IMR-90 (cell line): Measurements from ENCODE around the gene TNRC6B. TPM values are rescaled to one million over a fixed set of nuclear protein-coding genes. Genes with fewer than 3 reads are reported as not detected.

Experiments
- ATAC-seq: fragments of 200-7000 bp; cut with Tn5 transposase; 2 replicates; pipeline ENCODE4 v1.9.1; 2020; ENCODE audit warnings: low read depth, mild to moderate bottlenecking, moderate library complexity
- BruUV-seq: library from RNA; stranded (reverse); fragments of 400-500 nt; replicated peaks from 2 replicates; lab custom pipeline; 2021; lab: Mats Ljungman, UMichigan
- CTCF ChIA-PET: fragments of 300-600 bp; formaldehyde crosslinking; extraction: SDS; loops from one replicate; lab custom pipeline; 2021; ENCODE audit warnings: antibody characterized with exemption; lab: Yijun Ruan, JAX
- POLR2A ChIA-PET: fragments of 300-600 bp; sonication (Branson Sonifier 250); formaldehyde crosslinking; loops from one replicate; lab custom pipeline; 2022; ENCODE audit warnings: antibody characterized with exemption; ENCODE audit not compliant: unreplicated experiment; lab: Charles Lee
- DNase-seq: peaks from one replicate; pipeline ENCODE4 v3.0.0; 2013
- H2AFZ ChIP-seq: replicated peaks from 2 replicates; pipeline ENCODE3; 2013; ENCODE audit warnings: low read length, mild to moderate bottlenecking; ENCODE audit not compliant: poor library complexity
- H2AK5ac ChIP-seq: 2 replicates; pipeline ENCODE4 v1.6.1; 2013; ENCODE audit warnings: low read depth, low read length, inconsistent platforms
- H2AK9ac ChIP-seq: replicated peaks from 2 replicates; pipeline ENCODE3; 2013; ENCODE audit warnings: mild to moderate bottlenecking, low read depth, low read length, moderate library complexity; ENCODE audit not compliant: poor library complexity
- H2BK120ac ChIP-seq: 2 replicates; pipeline ENCODE4 v1.6.1; 2013; ENCODE audit warnings: low read depth, low read length, inconsistent platforms
- H2BK15ac ChIP-seq: 3 replicates; pipeline ENCODE4 v1.6.1; 2013; ENCODE audit warnings: low read depth, low read length, inconsistent platforms
- H2BK20ac ChIP-seq: 2 replicates; pipeline ENCODE4 v1.6.1; 2013; ENCODE audit warnings: low read depth, mild to moderate bottlenecking, inconsistent platforms, low read length, moderate library complexity
- H2BK5ac ChIP-seq: 2 replicates; pipeline ENCODE4 v1.6.1; 2013; ENCODE audit warnings: mild to moderate bottlenecking, low read depth, low read length, inconsistent platforms; ENCODE audit not compliant: poor library complexity, severe bottlenecking
- H3K14ac ChIP-seq: replicated peaks from 2 replicates; pipeline ENCODE4 v1.6.1; 2013; ENCODE audit warnings: low read depth, low read length, inconsistent platforms
- H3K18ac ChIP-seq: 2 replicates; pipeline ENCODE4 v1.6.1; 2013; ENCODE audit warnings: low read depth, low read length, control low read depth
- H3K23ac ChIP-seq: 2 replicates; pipeline ENCODE4 v1.6.1; 2013; ENCODE audit warnings: low read depth, low read length, inconsistent platforms
- H3K27ac ChIP-seq: 2 replicates; pipeline ENCODE4 v1.5.1; 2013; ENCODE audit warnings: mild to moderate bottlenecking, control low read depth, low read length; ENCODE audit not compliant: insufficient read depth
- H3K27me3 ChIP-seq: 2 replicates; pipeline ENCODE4 v1.6.1; 2013; ENCODE audit warnings: low read length; ENCODE audit not compliant: control insufficient read depth, insufficient read depth
- H3K36me3 ChIP-seq: 2 replicates; pipeline ENCODE4 v1.6.1; 2013; ENCODE audit warnings: low read length, mixed read lengths; ENCODE audit not compliant: control insufficient read depth, insufficient read depth
- H3K4ac ChIP-seq: 2 replicates; pipeline ENCODE4 v1.6.1; 2013; ENCODE audit warnings: low read depth, low read length, inconsistent platforms
- H3K4me1 ChIP-seq: 2 replicates; pipeline ENCODE4 v1.6.1; 2013; ENCODE audit warnings: low read length, mixed read lengths; ENCODE audit not compliant: control insufficient read depth, insufficient read depth
- H3K4me2 ChIP-seq: 2 replicates; pipeline ENCODE4 v1.6.1; 2013; ENCODE audit warnings: low read depth, mild to moderate bottlenecking, control low read depth, low read length, moderate library complexity
- H3K4me3 ChIP-seq: 2 replicates; pipeline ENCODE4 v1.5.1; 2013; ENCODE audit warnings: low read depth, mild to moderate bottlenecking, control low read depth, low read length, moderate library complexity; ENCODE audit not compliant: insufficient read depth
- H3K56ac ChIP-seq: 2 replicates; pipeline ENCODE4 v1.6.1; 2013; ENCODE audit warnings: low read length, inconsistent platforms; ENCODE audit not compliant: insufficient read depth; ENCODE audit errors: extremely low read depth
- H3K79me1 ChIP-seq, 2 experiments: 2 replicates each; pipeline ENCODE4 v1.6.1; 2013; ENCODE audit warnings: low read length in 2 of 2, inconsistent platforms in 1 of 2, low read depth in 1 of 2
- H3K9ac ChIP-seq: 2 replicates; pipeline ENCODE4 v1.6.1; 2013; ENCODE audit warnings: low read depth, low read length, control low read depth
- H3K9me1 ChIP-seq: 2 replicates; pipeline ENCODE4 v1.6.1; 2013; ENCODE audit warnings: low read length, inconsistent platforms; ENCODE audit not compliant: insufficient read depth
- H3K9me3 ChIP-seq: 2 replicates; pipeline ENCODE4 v1.6.1; 2013; ENCODE audit warnings: low read length; ENCODE audit not compliant: control insufficient read depth, insufficient read depth
- H4K20me1 ChIP-seq: 2 replicates; pipeline ENCODE4 v1.6.1; 2013; ENCODE audit warnings: low read length, inconsistent platforms; ENCODE audit not compliant: insufficient read depth
- H4K5ac ChIP-seq: 2 replicates; pipeline ENCODE4 v1.6.1; 2013; ENCODE audit warnings: mild to moderate bottlenecking, low read depth, low read length, control low read depth
- H4K8ac ChIP-seq, 2 experiments: 2 replicates each; pipeline ENCODE4 v1.6.1; 2013; ENCODE audit warnings: low read depth in 2 of 2, low read length in 2 of 2, control low read depth in 1 of 2, inconsistent platforms in 1 of 2
- H4K91ac ChIP-seq: 2 replicates; pipeline ENCODE4 v1.6.1; 2013; ENCODE audit warnings: low read depth, low read length, inconsistent platforms; ENCODE audit not compliant: insufficient read depth
- MXI1 ChIP-seq: IDR thresholded peaks from 2 replicates; pipeline ENCODE4 v1.6.1; 2012; ENCODE audit warnings: low read depth, mild to moderate bottlenecking, low read length, moderate library complexity, borderline replicate concordance
- WGBS, 2 experiments: methylation state at CpG; one replicate each; pipeline versions ENCODE4 v1.1.5 to v1.1.7; 2013; ENCODE audit warnings: missing lambda C conversion rate in 2 of 2; ENCODE audit not compliant: insufficient read length in 1 of 2; ENCODE audit errors: extremely low coverage in 2 of 2; 5-methylcytosine and 5-hydroxymethylcytosine counted together
- dilution Hi-C: fragments of 300-500 bp; cut with HindIII; formaldehyde crosslinking; loops from one replicate; pipeline ENCODE4 v1.14.3; 2018; ENCODE audit warnings: low sequenced_read_pairs; ENCODE audit not compliant: unreplicated experiment
- in situ Hi-C: fragments of 300-500 bp; cut with MboI; formaldehyde crosslinking; loops from 3 replicates; pipeline ENCODE4 v1.14.3; 2019; ENCODE audit warnings: low sequenced_read_pairs, inconsistent platforms, mixed read lengths
- intact Hi-C: fragments of 100-400 bp; cut with micrococcal nuclease; formaldehyde crosslinking; loops from 2 replicates; pipeline ENCODE4 v1.10.0; 2022
- polyA plus RNA-seq, 3 experiments: library from polyadenylated mRNA; depleted of rRNA; stranded (reverse); fragments of >200 nt; gene quantifications; 2 replicates each; pipeline ENCODE4 v1.2.3, GENCODE V29; 2012; ENCODE audit warnings: low replicate concordance in 1 of 3
- total RNA-seq: library from RNA; depleted of rRNA; stranded (reverse); fragments of >200 nt; gene quantifications from 2 replicates; pipeline ENCODE4 v1.2.3, GENCODE V29; 2012

Gene TNRC6B
- total and polyA plus RNA-seq, 2 of the 4 experiments (the other 2 are of a cell fraction) = 3.9 to 17.0 TPM

- Histone ChIP-seq H3K56ac (no peak overlapping the region), H3K27ac (no peak overlapping the region), H3K4ac (no peak overlapping the region), H3K9me3 (no peaks in the 10 kb centered on the region), H2BK20ac (no peak overlapping the region), H2BK15ac (no peak overlapping the region), H3K9me1 (peaks cover 14% of the 10 kb centered on the region), H3K23ac (no peak overlapping the region), H3K27me3 (no peaks in the 10 kb centered on the region), H2AFZ (no peak overlapping the region), H4K20me1 (no peaks in the 10 kb centered on the region; the same call in 1 of the 2 replicates), H4K5ac (no peak overlapping the region), H3K4me2 (no peak overlapping the region), H2AK5ac (no peak overlapping the region), H4K91ac (no peak overlapping the region), H3K36me3 (peaks cover 36% of the 10 kb centered on the region), H2BK5ac (no peak overlapping the region), H4K8ac (no peak overlapping the region), H2BK120ac (no peak overlapping the region), H3K79me1 (peaks cover 11 to 23% of the 10 kb centered on the region in 2 experiments), H3K4me1 (peaks cover 3% of the 10 kb centered on the region), H3K9ac (no peak overlapping the region), H3K4me3 (no peak overlapping the region), H3K14ac (no peak overlapping the region), H3K18ac (no peak overlapping the region), H2AK9ac (no peak overlapping the region)
- BruUV-seq = no TSS peak
- DNase-seq (no peak), ATAC-seq (no peak)
- POLR2A ChIA-PET = interaction anchor here (0.7 kb wide), 1 partner anchor 200 kb away, joined by 6 read pairs; no protein-coding TSS in a partner anchor
- CTCF ChIA-PET = no interaction called here
- no peak for TF ChIP-seq MXI1
- intact Hi-C loops (no loop called here), dilution Hi-C loops (no loop called here), in situ Hi-C loops (no loop called here)
- WGBS, 2 experiments = 100% methylated on average over 2 of the region's 6 CpGs; no CpG with 5 or more reads in 1 of the 2 experiments
Observed at GRCh38 chr22:40367342-40367741, 189.6 kb downstream of the TNRC6B start.
